ENCODE measurements around the gene FBLIM1.

DNA sequence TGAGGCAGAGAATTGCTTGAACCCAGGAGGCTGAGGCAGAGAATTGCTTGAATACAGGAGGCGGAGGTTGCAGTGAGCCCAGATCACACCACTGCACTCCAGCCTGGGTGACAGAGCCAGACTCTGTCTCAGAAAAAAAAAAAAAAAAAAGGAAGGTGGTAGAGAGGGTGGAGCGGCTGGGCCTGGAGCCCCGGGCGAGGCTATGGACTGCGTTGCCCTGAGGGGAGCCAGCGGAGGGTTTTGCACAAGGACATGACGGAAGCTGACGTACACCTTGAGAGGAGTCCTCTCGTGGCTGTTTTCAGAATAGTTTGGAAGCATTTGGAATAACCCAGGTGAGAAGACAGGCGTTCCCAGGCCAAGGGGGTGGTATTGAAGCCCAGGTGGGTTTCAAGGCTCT lies 6.9 kb upstream of the FBLIM1 start:
- TF ChIP-seq, protein P1, sequence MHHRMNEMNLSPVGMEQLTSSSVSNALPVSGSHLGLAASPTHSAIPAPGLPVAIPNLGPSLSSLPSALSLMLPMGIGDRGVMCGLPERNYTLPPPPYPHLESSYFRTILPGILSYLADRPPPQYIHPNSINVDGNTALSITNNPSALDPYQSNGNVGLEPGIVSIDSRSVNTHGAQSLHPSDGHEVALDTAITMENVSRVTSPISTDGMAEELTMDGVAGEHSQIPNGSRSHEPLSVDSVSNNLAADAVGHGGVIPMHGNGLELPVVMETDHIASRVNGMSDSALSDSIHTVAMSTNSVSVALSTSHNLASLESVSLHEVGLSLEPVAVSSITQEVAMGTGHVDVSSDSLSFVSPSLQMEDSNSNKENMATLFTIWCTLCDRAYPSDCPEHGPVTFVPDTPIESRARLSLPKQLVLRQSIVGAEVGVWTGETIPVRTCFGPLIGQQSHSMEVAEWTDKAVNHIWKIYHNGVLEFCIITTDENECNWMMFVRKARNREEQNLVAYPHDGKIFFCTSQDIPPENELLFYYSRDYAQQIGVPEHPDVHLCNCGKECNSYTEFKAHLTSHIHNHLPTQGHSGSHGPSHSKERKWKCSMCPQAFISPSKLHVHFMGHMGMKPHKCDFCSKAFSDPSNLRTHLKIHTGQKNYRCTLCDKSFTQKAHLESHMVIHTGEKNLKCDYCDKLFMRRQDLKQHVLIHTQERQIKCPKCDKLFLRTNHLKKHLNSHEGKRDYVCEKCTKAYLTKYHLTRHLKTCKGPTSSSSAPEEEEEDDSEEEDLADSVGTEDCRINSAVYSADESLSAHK (tag by site-specific recombination; IDR thresholded peaks at IDR 0.05): no peak
- TF ChIP-seq, protein P2, sequence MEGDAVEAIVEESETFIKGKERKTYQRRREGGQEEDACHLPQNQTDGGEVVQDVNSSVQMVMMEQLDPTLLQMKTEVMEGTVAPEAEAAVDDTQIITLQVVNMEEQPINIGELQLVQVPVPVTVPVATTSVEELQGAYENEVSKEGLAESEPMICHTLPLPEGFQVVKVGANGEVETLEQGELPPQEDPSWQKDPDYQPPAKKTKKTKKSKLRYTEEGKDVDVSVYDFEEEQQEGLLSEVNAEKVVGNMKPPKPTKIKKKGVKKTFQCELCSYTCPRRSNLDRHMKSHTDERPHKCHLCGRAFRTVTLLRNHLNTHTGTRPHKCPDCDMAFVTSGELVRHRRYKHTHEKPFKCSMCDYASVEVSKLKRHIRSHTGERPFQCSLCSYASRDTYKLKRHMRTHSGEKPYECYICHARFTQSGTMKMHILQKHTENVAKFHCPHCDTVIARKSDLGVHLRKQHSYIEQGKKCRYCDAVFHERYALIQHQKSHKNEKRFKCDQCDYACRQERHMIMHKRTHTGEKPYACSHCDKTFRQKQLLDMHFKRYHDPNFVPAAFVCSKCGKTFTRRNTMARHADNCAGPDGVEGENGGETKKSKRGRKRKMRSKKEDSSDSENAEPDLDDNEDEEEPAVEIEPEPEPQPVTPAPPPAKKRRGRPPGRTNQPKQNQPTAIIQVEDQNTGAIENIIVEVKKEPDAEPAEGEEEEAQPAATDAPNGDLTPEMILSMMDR (tag by site-specific recombination; IDR thresholded peaks at IDR 0.05): no peak
- TF ChIP-seq YY1 (tag by site-specific recombination; IDR thresholded peaks at IDR 0.05) (no peak), ZNF311 (tag by site-specific recombination; IDR thresholded peaks at IDR 0.05; ENCODE audit: borderline replicate concordance) (no peak), ZNF398 (tag by site-specific recombination; IDR thresholded peaks at IDR 0.05) (no peak), AEBP2 (tag by site-specific recombination; IDR thresholded peaks at IDR 0.05; ENCODE audit: borderline replicate concordance) (no peak), IKZF3 (tag by site-specific recombination; IDR thresholded peaks at IDR 0.05) (no peak), ZNF596 (tag by site-specific recombination; IDR thresholded peaks at IDR 0.05) (no peak), BCL11A (tag by site-specific recombination; IDR thresholded peaks at IDR 0.05; ENCODE audit: low read depth) (no peak)
- TF ChIP-seq, protein P3, sequence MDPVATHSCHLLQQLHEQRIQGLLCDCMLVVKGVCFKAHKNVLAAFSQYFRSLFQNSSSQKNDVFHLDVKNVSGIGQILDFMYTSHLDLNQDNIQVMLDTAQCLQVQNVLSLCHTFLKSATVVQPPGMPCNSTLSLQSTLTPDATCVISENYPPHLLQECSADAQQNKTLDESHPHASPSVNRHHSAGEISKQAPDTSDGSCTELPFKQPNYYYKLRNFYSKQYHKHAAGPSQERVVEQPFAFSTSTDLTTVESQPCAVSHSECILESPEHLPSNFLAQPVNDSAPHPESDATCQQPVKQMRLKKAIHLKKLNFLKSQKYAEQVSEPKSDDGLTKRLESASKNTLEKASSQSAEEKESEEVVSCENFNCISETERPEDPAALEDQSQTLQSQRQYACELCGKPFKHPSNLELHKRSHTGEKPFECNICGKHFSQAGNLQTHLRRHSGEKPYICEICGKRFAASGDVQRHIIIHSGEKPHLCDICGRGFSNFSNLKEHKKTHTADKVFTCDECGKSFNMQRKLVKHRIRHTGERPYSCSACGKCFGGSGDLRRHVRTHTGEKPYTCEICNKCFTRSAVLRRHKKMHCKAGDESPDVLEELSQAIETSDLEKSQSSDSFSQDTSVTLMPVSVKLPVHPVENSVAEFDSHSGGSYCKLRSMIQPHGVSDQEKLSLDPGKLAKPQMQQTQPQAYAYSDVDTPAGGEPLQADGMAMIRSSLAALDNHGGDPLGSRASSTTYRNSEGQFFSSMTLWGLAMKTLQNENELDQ (tag by site-specific recombination; IDR thresholded peaks at IDR 0.05; ENCODE audit: low read depth): no peak
- TF ChIP-seq, protein P4, sequence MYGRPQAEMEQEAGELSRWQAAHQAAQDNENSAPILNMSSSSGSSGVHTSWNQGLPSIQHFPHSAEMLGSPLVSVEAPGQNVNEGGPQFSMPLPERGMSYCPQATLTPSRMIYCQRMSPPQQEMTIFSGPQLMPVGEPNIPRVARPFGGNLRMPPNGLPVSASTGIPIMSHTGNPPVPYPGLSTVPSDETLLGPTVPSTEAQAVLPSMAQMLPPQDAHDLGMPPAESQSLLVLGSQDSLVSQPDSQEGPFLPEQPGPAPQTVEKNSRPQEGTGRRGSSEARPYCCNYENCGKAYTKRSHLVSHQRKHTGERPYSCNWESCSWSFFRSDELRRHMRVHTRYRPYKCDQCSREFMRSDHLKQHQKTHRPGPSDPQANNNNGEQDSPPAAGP (tag by site-specific recombination; IDR thresholded peaks at IDR 0.05): no peak

All from HEK293 (cell line).